Mucosa of rectum (tissue), 2 donors: ENCODE measurements around the gene PGA4.

ENCODE experiments used
- H3K27ac ChIP-seq, 2 donors: one replicate each; pipeline ENCODE4 v1.7.0; 2013; ENCODE audit warnings: inconsistent platforms in 2 of 2, low read depth in 2 of 2, low read length in 2 of 2
- H3K27me3 ChIP-seq, 2 donors: one replicate each; pipeline ENCODE4 v1.7.0; 2013; ENCODE audit warnings: low read length in 2 of 2; ENCODE audit not compliant: control insufficient read depth in 2 of 2, insufficient read depth in 2 of 2
- H3K36me3 ChIP-seq, 2 donors: one replicate each; pipeline ENCODE4 v1.7.0; 2013; ENCODE audit warnings: low read length in 2 of 2; ENCODE audit not compliant: control insufficient read depth in 2 of 2, insufficient read depth in 2 of 2
- H3K4me1 ChIP-seq, 2 donors: one replicate each; pipeline ENCODE4 v1.7.0; 2013; ENCODE audit warnings: low read length in 2 of 2, mild to moderate bottlenecking in 1 of 2; ENCODE audit not compliant: control insufficient read depth in 2 of 2, insufficient read depth in 2 of 2
- H3K4me3 ChIP-seq, 2 donors: one replicate each; pipeline ENCODE4 v1.7.0; 2013; ENCODE audit warnings: low read length in 2 of 2
- H3K9ac ChIP-seq, 2 donors: one replicate each; pipeline ENCODE4 v1.7.0; 2013; ENCODE audit warnings: low read length in 2 of 2, low read depth in 1 of 2, mild to moderate bottlenecking in 1 of 2
- H3K9me3 ChIP-seq, 2 donors: one replicate each; pipeline ENCODE4 v1.7.0; 2013; ENCODE audit warnings: low read length in 2 of 2; ENCODE audit not compliant: control insufficient read depth in 2 of 2
- donor health status: healthy.
- donor health status: Normal muscosa, but diverticular disease.

Gene PGA4

DNA sequence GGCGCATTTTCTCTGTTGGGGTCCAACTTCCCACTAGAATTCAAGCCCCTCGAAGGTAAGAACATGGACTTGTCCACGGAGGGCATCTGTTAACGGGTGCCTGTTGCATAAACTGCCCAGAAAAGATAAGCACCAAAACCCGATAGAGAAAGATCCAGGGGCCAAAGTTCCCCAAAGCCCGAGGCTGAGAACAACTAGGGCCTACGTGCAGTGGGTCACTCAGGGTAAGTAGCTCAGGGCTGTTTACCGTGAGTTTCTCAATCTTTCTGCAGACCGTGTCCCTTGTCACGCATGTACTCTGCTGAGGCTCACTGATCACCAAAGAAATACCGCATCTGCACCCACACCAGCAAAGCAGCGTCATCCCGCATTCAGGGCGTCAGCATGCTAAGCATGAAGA lies 43.2 kb downstream of the PGA4 start:
- no peaks in the 10 kb centered on the region for H3K27me3 ChIP-seq
- no peak overlapping the region for H3K9ac ChIP-seq
- no peaks in the 10 kb centered on the region for H3K9me3 ChIP-seq
- H3K36me3 ChIP-seq, result no peaks in the 10 kb centered on the region
- no peaks in the 10 kb centered on the region for H3K4me1 ChIP-seq
- H3K27ac ChIP-seq, result no peak overlapping the region
- H3K4me3 ChIP-seq, result no peak overlapping the region

- no peaks in the 10 kb centered on the region for H3K27me3 ChIP-seq
- H3K4me1 ChIP-seq, result no peaks in the 10 kb centered on the region
- no peaks in the 10 kb centered on the region for H3K36me3 ChIP-seq
- no peak overlapping the region for H3K4me3 ChIP-seq
- H3K9ac ChIP-seq, result no peak overlapping the region
- no peak overlapping the region for H3K27ac ChIP-seq
- no peaks in the 10 kb centered on the region for H3K9me3 ChIP-seq
These were observed 44.5 kb downstream of the PGA4 start for GRCh38 chr11:61266602-61267001.

DNA sequence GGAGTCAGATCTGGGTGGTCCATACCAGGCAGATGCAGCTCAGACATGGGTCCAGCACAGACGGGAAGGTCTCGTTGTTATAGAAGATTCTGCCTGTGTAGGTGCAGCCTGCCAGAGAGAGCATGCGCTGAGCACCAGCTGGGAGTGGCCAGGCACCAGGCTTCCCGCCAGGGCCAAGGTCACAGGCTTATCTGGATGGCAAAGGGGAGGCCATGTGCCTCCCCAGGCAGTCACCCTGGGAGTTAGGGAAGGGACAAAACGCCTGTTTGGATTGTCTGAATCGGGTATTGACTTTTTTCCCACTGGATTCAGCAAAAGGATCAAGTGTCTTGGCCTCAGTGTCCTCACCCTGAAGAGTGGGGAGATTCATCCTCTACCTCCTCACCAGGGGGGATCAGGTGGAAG lies 45.3 kb downstream of the PGA4 start:
- Histone ChIP-seq H3K4me3 (no peak overlapping the region), H3K9me3 (no peaks in the 10 kb centered on the region), H3K4me1 (no peaks in the 10 kb centered on the region), H3K27ac (no peak overlapping the region), H3K36me3 (no peaks in the 10 kb centered on the region), H3K9ac (no peak overlapping the region), H3K27me3 (no peaks in the 10 kb centered on the region)

- Histone ChIP-seq H3K27me3 (no peaks in the 10 kb centered on the region), H3K9me3 (no peaks in the 10 kb centered on the region), H3K36me3 (no peaks in the 10 kb centered on the region), H3K27ac (no peak overlapping the region), H3K4me1 (peaks cover 0 to under 1% of the 10 kb centered on the region in 2 donors), H3K9ac (no peak overlapping the region), H3K4me3 (no peak overlapping the region)
These were observed 46.6 kb downstream of the PGA4 start for GRCh38 chr11:61268588-61269250.

DNA sequence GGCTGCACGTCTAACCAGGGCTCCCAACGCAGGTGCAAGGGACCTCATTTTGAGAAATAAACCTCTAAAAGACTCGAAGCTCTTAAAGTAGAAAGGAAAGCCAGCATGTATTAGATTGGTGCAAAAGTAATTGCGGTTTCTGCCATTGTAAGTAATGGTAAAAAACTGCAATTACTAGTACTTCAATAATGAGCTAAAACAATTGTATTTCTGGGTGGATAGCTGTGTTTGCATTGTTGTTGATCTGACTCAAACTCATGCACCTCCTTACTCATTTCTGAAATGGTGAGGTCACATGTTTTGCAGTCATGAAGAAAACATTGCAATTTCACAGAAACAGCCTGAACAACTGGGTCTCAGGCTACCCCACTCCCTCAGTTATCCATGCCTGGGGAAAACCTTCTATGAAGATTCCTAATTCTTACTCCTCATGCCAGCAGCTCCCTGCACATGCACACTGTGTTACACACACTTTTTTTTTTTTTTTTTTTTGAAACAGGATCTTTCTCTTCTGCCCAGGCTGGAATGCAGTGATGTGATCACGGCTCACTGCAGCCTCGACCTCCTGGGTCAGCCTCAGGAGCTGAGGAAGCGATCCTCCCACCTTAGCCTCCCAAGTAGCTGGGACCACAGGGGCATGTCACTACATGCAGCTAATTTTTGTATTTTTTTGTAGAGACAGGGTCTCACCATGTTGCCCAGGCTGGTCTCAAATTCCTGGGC lies 48.4 kb downstream of the PGA4 start:
- Histone ChIP-seq H3K4me3 (no peak overlapping the region), H3K36me3 (no peaks in the 10 kb centered on the region), H3K9me3 (no peaks in the 10 kb centered on the region), H3K9ac (no peak overlapping the region), H3K4me1 (peaks cover 0 to 2% of the 10 kb centered on the region in 2 donors), H3K27me3 (no peaks in the 10 kb centered on the region), H3K27ac (no peak overlapping the region)

DNA sequence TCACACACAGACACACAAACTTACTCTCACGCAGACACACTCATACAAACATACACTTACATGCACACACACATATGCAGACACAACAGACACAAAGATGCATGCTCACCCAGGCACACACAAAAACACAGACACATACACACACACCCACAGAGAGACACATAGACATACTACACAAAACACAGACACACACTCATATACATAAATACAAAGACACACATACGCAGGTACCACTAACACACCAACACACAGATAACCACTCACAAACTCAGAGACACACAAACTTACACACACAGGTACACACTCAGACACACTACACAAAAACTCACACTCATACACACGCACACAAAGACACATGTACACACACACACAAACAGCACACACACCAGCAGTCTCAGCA lies 50.6 kb downstream of the PGA4 start:
- Histone ChIP-seq H3K9ac (no peak overlapping the region), H3K9me3 (no peaks in the 10 kb centered on the region), H3K27me3 (no peaks in the 10 kb centered on the region), H3K36me3 (no peaks in the 10 kb centered on the region), H3K4me3 (no peak overlapping the region), H3K4me1 (peaks cover 0 to 2% of the 10 kb centered on the region in 2 donors), H3K27ac (no peak overlapping the region)

DNA sequence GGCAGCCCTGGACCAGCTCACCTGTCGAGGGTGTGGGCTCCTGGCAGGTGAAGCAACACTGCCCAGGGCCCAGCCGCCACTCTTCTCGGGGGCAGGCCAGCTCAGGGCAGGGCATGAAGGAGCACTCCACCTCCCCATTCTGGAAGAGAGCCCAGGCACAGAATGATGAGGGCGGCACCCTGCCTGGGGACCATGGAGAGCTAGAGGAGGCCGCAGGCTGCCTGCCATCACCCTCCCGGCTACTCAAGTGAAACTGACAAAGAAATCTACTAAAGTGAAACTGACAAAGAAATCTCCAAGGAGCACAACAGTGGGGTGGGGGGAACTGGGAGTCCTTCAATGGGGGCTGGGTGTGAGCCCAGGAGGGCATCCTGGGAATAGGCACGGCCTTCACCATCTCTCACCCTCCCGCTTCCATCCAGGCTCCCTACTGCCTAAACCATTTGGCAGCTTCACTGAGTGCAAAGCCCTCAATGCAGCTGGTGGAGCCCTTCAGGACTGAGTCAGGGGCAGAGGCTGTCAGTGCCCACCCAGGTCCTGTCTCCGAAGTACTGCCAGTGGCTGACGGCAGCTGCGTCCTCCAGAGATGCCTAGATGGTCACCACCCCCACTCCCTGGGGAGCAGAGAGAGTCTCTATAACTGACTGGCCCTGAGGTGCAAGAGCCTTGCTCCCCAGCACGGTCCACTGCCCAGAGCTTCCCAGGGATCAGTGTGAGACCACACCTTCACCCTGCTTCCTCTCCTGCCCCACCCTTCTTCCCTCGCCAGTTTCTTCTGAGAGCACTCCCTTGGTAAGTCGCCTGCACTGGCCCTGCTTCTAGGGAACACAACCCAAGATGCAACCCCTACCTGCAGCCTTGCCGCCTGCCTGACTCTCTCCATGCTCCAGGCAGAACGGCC lies 51.3 kb downstream of the PGA4 start:
- no peaks in the 10 kb centered on the region for H3K9me3 ChIP-seq
- H3K4me3 ChIP-seq, result no peak overlapping the region
- H3K27ac ChIP-seq, result no peak overlapping the region
- H3K36me3 ChIP-seq, result no peaks in the 10 kb centered on the region
- H3K4me1 ChIP-seq, result peaks cover 0 to 2% of the 10 kb centered on the region in 2 donors
- no peak overlapping the region for H3K9ac ChIP-seq
- H3K27me3 ChIP-seq, result no peaks in the 10 kb centered on the region

DNA sequence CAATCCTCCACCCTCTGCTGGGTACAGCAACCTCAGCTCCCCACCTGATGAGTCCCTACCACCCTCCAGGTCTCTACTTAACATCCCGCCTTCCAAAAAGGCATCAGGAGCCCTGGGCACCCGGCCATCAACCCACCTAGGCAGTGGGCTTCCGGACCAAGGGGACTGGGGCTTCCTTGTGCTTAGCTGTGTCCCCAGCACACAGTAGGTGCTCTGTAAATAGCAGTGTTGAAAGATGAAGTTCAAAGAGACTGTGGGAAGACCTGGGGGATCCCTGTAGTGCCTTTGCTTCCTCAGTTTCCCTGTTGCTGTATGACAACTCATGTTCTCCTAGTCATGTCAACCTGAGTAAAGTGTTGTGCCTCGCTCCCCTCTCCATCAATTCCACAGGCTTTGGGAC lies 51.9 kb downstream of the PGA4 start:
- no peaks in the 10 kb centered on the region for H3K27me3 ChIP-seq
- no peaks in the 10 kb centered on the region for H3K36me3 ChIP-seq
- H3K27ac ChIP-seq, result no peak overlapping the region
- H3K4me3 ChIP-seq, result no peak overlapping the region
- H3K9me3 ChIP-seq, result no peaks in the 10 kb centered on the region
- H3K4me1 ChIP-seq, result peaks cover 0 to 2% of the 10 kb centered on the region in 2 donors
- H3K9ac ChIP-seq, result no peak overlapping the region

GRCh38 chr11:61275191-61275590 lies 53.0 kb downstream of the PGA4 start:
- H3K27ac ChIP-seq, result no peak overlapping the region

More at GRCh38 chr11:61275191-61275590, 53.0 kb downstream of the PGA4 start:
- no peak overlapping the region for H3K4me3 ChIP-seq
- H3K36me3 ChIP-seq, result no peaks in the 10 kb centered on the region
- H3K9me3 ChIP-seq, result no peaks in the 10 kb centered on the region
- H3K4me1 ChIP-seq, result peaks cover 0 to 2% of the 10 kb centered on the region in 2 donors
- no peak overlapping the region for H3K9ac ChIP-seq
- no peaks in the 10 kb centered on the region for H3K27me3 ChIP-seq
